Measurements from ENCODE around the gene VSTM4.

Gene VSTM4

GRCh38 chr10:49141541-49142332 is 26.4 kb upstream of the VSTM4 start:
- no peak for DNase-seq

GRCh38 chr10:49140304-49141177 is 25.2 kb upstream of the VSTM4 start:
- DNase-seq, result no peak

- DNase-seq, result no peak
Observed at GRCh38 chr10:49139846-49140195, 24.5 kb upstream of the VSTM4 start.

- no peak for DNase-seq
Observed at GRCh38 chr10:49139028-49139845, 23.9 kb upstream of the VSTM4 start.

GRCh38 chr10:49138361-49138891 is 23.1 kb upstream of the VSTM4 start:
- DNase-seq, result no peak

GRCh38 chr10:49136525-49136924 is 21.2 kb upstream of the VSTM4 start:
- DNase-seq, result no peak

- DNase-seq, result no peak
Observed at GRCh38 chr10:49135575-49136313, 20.4 kb upstream of the VSTM4 start.

GRCh38 chr10:49134327-49134726 is 19.0 kb upstream of the VSTM4 start:
- no peak for DNase-seq

GRCh38 chr10:49133706-49134248 is 18.5 kb upstream of the VSTM4 start, which contains the start of gene FAM170B:
FAM170B (minus strand) TSS chr10:49134021; CDS start chr10:49133918, 103 bp downstream.
- DNase-seq, result no peak

GRCh38 chr10:49132362-49132737 is 17.0 kb upstream of the VSTM4 start:
- no peak for DNase-seq

GRCh38 chr10:49131507-49132361 is 16.4 kb upstream of the VSTM4 start:
- DNase-seq, result no peak

GRCh38 chr10:49129376-49129775 is 14.1 kb upstream of the VSTM4 start:
- no peak for DNase-seq

GRCh38 chr10:49128854-49129253 is 13.5 kb upstream of the VSTM4 start:
- no peak for DNase-seq

GRCh38 chr10:49123981-49124950 is 8.9 kb upstream of the VSTM4 start:
- DNase-seq, result no peak

GRCh38 chr10:49120911-49121310 is 5.6 kb upstream of the VSTM4 start:
- no peak for DNase-seq

GRCh38 chr10:49119746-49120145 is 4.4 kb upstream of the VSTM4 start:
- no peak for DNase-seq

GRCh38 chr10:49118430-49119074 is 3.2 kb upstream of the VSTM4 start:
- no peak for DNase-seq

GRCh38 chr10:49117376-49118070 is 2.2 kb upstream of the VSTM4 start:
- no peak for DNase-seq

All from NCI-H510A (cell line).